GM19328 (cell line): ENCODE data around the gene TUBAL3.
"Not testable (repeated sequence)": the region's sequence is repeated elsewhere in the genome, so short reads cannot be mapped to it uniquely, and the experiment has no call there.

Experiments
- ATAC-seq: cut with Tn5 transposase; IDR thresholded peaks from one replicate; pipeline ENCODE4 v1.9.1; 2021; ENCODE audit warnings: mild to moderate bottlenecking, moderate library complexity; ENCODE audit not compliant: unreplicated experiment

The TUBAL3 gene

DNA sequence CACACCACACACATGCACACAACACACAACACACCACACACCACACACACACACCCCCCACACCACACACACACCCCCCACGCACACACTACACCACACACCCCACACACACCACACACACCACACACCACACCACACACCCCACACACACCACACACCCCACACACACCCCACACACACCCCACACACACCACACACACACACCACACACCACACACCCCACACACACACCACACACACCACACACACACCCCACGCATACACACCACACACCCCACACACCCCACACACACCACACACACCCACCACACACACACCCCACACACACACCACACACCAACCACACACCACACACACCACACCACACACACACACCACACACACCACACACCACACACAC, 23.4 kb downstream of the TUBAL3 start:
- ATAC-seq, result no peak

DNA sequence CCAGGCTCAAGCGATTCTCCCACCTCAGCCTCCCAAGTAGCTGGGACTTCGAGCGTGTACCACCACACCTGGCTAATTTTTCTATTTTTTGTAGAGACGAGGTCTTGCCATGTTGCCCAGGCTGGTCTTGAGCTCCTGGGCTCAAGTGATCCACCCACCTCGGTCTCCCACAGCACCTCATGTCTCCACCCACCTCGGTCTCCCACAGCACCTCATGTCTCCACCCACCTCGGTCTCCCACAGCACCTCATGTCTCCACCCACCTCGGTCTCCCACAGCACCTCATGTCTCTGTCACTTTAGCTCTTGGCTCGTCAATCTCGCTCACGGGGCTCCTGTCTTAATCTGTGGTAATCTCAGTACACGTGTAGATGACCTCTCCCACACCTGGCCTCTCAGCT, 24.2 kb downstream of the TUBAL3 start:
- not testable (repeated sequence) for ATAC-seq

DNA sequence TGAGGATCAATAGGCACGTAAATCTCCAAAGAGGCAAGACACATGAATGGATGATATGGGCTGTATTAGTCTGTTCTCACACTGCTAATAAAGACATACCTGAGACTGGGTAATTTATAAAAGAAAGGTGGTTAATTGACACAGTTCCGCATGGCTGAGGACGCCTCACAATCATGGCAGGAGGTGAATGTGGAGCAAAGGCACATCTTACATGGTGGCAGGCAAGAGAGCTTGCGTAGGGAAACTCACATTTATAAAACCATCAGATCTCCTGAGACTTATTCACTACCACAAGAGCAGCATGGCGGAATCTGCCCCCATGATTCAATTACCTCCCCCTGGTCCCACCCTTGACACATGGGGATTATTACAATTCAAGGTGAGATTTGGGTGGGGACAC, 25.4 kb downstream of the TUBAL3 start:
- ATAC-seq, result not testable (repeated sequence)

DNA sequence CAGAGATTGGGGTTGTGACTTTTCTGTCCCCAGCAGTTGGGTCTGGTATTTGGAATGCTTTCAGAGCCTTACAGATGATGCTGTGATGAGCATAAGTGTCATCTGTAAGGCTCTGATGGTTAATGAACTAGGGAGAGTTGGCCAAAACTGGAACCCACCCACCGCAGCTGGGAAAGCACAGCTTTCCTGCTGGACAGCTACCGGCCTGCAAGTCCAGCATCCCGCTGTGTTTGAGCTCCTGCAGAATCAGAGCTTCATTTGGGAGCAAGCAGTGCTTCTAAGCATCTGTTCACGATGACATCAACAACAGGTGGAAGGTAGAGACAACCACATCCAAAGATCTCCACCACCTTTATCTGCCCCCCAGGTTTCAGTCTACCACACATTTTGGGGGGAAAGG, 28.2 kb downstream of the TUBAL3 start:
- ATAC-seq, result no peak

- ATAC-seq, result no peak
Observed at GRCh38 chr10:5373891-5374611, 30.6 kb downstream of the TUBAL3 start.

- no peak for ATAC-seq
Observed at GRCh38 chr10:5373307-5373706, 31.3 kb downstream of the TUBAL3 start.

GRCh38 chr10:5370493-5371352, 33.9 kb downstream of the TUBAL3 start:
- no peak for ATAC-seq

DNA sequence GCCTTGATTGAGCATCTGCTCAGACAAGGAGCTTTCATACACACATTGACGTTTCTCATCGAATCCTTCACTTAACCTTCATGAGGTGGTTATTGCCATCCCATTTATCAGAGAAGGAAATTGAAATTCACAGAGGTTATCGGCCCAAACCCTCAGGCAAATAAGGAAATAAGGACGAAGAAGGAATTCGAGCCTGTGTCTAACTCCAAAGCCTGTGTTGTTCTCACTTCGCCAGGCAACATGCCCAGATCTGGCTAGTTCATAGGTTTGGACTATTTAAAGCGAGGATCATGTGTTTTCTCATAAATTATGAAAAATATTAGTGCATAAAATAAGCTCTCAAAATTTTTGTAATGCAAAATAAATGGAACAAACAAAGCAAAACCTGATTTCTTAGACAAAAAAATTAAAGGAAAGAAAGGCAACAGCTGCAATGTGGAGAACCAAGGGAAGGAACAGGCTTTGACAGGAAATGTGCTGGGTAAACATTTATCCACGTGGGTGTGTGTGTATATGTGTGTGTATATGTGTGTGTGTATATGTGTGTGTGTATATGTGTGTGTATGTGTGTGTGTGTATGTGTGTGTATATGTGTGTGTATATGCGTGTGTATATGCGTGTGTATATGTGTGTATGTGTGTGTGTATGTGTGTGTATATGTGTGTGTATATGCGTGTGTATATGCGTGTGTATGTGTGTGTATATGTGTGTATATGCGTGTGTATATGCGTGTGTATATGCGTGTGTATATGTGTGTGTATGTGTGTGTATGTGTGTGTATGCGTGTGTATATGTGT, 35.1 kb downstream of the TUBAL3 start:
- ATAC-seq, result no peak

DNA sequence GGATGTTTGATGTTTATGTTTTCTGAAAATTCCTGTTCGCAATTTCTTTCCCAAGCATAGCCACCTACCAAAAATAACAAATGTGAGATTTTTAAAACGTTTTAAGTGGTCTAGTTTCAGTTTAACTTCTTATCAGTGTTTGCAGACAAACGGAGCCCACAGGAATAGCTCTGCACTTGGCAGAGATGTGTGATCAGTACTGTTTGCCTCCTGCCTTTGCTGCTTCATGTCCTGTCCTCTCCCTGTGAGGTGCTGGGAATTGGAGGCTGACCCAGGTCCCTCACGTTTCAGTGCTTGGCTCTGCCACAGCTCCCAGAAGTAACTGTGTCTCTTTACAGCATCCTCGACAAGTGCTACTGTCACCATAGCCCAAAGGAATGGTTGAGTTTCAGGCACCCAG, 38.7 kb downstream of the TUBAL3 start:
- ATAC-seq, result no peak

DNA sequence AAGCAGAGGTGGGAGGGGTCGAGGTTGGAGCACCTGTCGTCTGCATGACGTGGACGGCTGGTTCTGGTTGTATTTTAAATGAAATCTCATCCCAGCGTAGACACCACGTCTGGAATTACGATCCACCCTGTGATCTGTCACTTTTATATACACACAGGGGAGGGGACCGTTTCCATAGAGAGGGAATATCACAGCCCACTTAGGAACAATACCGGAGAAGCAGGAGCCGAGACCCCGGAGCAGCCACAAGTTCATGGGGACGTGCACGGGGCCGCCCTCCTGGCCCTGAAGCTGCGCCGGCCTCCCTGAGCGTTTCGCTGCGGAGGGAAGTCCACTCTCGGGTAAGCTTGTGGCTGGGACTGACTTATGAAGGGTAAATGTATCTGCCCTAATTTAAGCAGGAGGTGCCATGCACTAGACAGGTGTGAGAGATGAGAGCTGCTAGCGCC, 39.7 kb downstream of the TUBAL3 start, which contains the start of gene UCN3:
UCN3 (plus strand) TSS at position 77 of the 449 bp plus-strand sequence. CDS start 8,755 bp downstream, outside the sequence.
- no peak for ATAC-seq

GRCh38 chr10:5364374-5364773, 40.3 kb downstream of the TUBAL3 start:
- no peak for ATAC-seq

- no peak for ATAC-seq
Observed at GRCh38 chr10:5362873-5363272, 41.8 kb downstream of the TUBAL3 start.

- no peak for ATAC-seq
Observed at GRCh38 chr10:5361966-5362365, 42.7 kb downstream of the TUBAL3 start.

- ATAC-seq, result no peak
Observed at GRCh38 chr10:5360318-5360915, 44.2 kb downstream of the TUBAL3 start.

- ATAC-seq, result no peak
Observed at GRCh38 chr10:5356302-5356763, 48.3 kb downstream of the TUBAL3 start.

DNA sequence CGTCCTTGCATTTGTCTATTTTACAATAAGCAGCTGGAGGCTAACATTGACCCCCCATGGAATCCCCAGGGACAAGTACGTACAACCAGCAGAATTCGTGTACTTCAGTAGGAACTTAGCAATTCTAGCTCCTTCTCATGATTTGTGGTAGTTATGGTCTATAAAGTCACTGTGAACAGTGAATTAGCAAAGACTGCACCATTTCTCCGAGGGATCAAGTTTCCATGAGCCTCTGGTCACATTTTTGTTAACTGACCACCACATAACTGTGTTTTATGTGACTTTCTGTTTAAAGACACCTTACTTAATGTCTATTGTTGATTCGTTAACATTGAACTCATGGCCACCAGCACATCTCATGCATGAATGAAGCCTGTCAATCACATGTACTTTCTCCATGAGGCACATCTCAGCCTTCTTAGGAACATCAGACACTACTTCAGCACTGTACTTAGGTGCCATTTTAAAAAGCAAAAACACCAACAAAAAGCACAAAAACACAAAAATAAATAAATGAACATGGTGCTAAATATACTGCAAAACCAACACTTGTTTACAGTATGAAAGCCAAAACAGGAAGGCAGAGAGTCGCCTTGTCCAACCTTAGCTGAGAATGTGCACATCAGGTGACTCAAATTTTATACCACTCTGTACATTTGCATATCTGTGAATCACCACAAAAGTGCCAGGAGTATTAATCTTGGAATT, 48.9 kb downstream of the TUBAL3 start:
- no peak for ATAC-seq

DNA sequence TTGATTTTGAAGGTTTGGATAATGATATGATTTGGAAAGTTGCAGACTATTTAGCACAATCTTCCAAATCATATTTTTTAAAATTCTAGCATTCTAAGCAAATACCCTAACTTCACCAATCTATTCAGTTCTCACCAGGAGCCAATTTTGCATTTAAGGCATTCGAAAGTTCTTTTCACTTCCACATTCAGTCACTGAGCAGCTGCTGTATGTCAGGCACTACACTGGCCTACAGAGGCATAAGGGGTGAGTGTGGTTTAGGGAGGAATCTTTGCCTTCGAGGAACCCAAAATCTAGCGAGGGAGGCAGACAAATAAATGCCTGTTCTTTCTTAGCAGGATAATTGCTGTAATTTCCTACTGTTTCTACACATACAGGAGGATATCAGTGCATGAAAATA, 50.6 kb downstream of the TUBAL3 start:
- ATAC-seq, result no peak

- ATAC-seq, result no peak
Observed at GRCh38 chr10:5349362-5349761, 55.3 kb downstream of the TUBAL3 start.

- no peak for ATAC-seq
Observed at GRCh38 chr10:5346881-5347280, 57.7 kb downstream of the TUBAL3 start.

GRCh38 chr10:5344746-5345145, 59.9 kb downstream of the TUBAL3 start:
- ATAC-seq, result no peak
